COLO668 (cell line): ENCODE results near the gene TMEM163.

Experiments used
- DNase-seq: peaks from one replicate; lab custom pipeline; 2025; ENCODE audit not compliant: unreplicated experiment; lab: John Stamatoyannopoulos, UW

The TMEM163 gene

GRCh38 chr2:134693359-134694330 lies 25.2 kb downstream of the TMEM163 start:
- no peak for DNase-seq

- no peak for DNase-seq
These were observed 26.3 kb downstream of the TMEM163 start for GRCh38 chr2:134692499-134692898.

GRCh38 chr2:134690629-134691215 lies 28.1 kb downstream of the TMEM163 start:
- DNase-seq: no peak

GRCh38 chr2:134689315-134689714 lies 29.5 kb downstream of the TMEM163 start:
- no peak for DNase-seq

- no peak for DNase-seq
These were observed 32.8 kb downstream of the TMEM163 start for GRCh38 chr2:134685967-134686366.

GRCh38 chr2:134683561-134684112 lies 35.2 kb downstream of the TMEM163 start:
- no peak for DNase-seq

- no peak for DNase-seq
These were observed 36.1 kb downstream of the TMEM163 start for GRCh38 chr2:134682726-134683125.

- DNase-seq: no peak
These were observed 37.6 kb downstream of the TMEM163 start for GRCh38 chr2:134681201-134681600.

GRCh38 chr2:134679745-134680144 lies 39.1 kb downstream of the TMEM163 start:
- DNase-seq: no peak

- no peak for DNase-seq
These were observed 39.5 kb downstream of the TMEM163 start for GRCh38 chr2:134679294-134679693.

- DNase-seq: peak; percentile 22
These were observed 40.7 kb downstream of the TMEM163 start for GRCh38 chr2:134677856-134678756.

GRCh38 chr2:134676960-134677359 lies 41.8 kb downstream of the TMEM163 start:
- no peak for DNase-seq

GRCh38 chr2:134675314-134675713 lies 43.5 kb downstream of the TMEM163 start:
- no peak for DNase-seq

GRCh38 chr2:134674687-134675086 lies 44.1 kb downstream of the TMEM163 start:
- no peak for DNase-seq

GRCh38 chr2:134671513-134671912 lies 47.3 kb downstream of the TMEM163 start:
- no peak for DNase-seq

GRCh38 chr2:134670955-134671354 lies 47.8 kb downstream of the TMEM163 start:
- DNase-seq: peak; percentile 47

- no peak for DNase-seq
These were observed 48.8 kb downstream of the TMEM163 start for GRCh38 chr2:134669731-134670669.

GRCh38 chr2:134668821-134669220 lies 50.0 kb downstream of the TMEM163 start:
- DNase-seq: no peak

- no peak for DNase-seq
These were observed 51.3 kb downstream of the TMEM163 start for GRCh38 chr2:134667541-134667940.

- DNase-seq: no peak
These were observed 51.7 kb downstream of the TMEM163 start for GRCh38 chr2:134667081-134667480.
